ENCODE results near the gene INTS6. TPM values are rescaled to one million over a fixed set of nuclear protein-coding genes. Genes with fewer than 3 reads are reported as not detected.

INTS6 gene
- total and polyA plus RNA-seq, 2 experiments from 2014 or later, result 18.2 to 59.4 TPM

DNA sequence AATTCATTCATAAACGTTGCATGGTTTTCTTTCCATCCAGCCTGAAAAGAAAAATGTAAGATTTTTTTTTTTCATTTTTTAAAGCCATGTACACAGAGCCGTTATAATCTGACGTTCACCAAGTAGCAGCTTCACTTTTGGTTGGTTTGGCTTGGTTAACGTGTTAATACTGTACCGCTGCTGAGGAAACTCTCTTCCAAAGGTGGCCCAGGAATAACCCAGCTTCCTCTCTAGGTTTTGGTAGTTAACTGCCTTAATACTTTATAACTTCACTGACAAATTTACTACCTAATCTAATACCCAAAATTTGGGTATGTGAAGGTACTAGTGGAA, 1.7 kb downstream of the INTS6 start:
- Histone ChIP-seq H3K4me1 (ENCODE audit: insufficient read depth) (peaks cover 26% of the 10 kb centered on the region), H3F3A (ENCODE audit: insufficient read depth) (peaks cover 23% of the 10 kb centered on the region), H3K36me3 (ENCODE audit: low read depth) (peaks cover 23% of the 10 kb centered on the region), H3K79me2 (ENCODE audit: insufficient read depth) (peaks cover 64% of the 10 kb centered on the region), H3K9me3 (ENCODE audit: low read depth) (no peaks in the 10 kb centered on the region), H3K4me2 (ENCODE audit: unreplicated experiment) (peak overlapping the region; percentile 96), H3K9me2 (ENCODE audit: insufficient read depth) (no peaks in the 10 kb centered on the region), H2AFZ (peak overlapping the region; percentile 85), H3K27ac (peak overlapping the region; percentile 93), H3K9ac (peak overlapping the region; percentile 98), H3K27me3 (replicated peaks; ENCODE audit: insufficient read depth) (no peaks in the 10 kb centered on the region), H4K20me1 (ENCODE audit: insufficient read depth) (no peaks in the 10 kb centered on the region), H3K4me3 (peak overlapping the region; percentile 87)
- TF ChIP-seq EZH2 (IDR thresholded peaks at IDR 0.05; ENCODE audit: insufficient read depth, poor library complexity, severe bottlenecking), result no peak
- no peak for TF ChIP-seq EZH2phosphoT487 (IDR thresholded peaks at IDR 0.05; ENCODE audit: insufficient read depth, low read depth)
- in situ Hi-C loops (cut with MboI), result no loop called here
- no peak for DNase-seq
- whole genome bisulfite sequencing, 2 experiments (ENCODE audit: low coverage in 1 of 2, low lambda C conversion rate in 2 of 2, missing lambda C conversion rate in 2 of 2), result 8 to 12% methylated on average over 5 of the region's 5 CpGs

DNA sequence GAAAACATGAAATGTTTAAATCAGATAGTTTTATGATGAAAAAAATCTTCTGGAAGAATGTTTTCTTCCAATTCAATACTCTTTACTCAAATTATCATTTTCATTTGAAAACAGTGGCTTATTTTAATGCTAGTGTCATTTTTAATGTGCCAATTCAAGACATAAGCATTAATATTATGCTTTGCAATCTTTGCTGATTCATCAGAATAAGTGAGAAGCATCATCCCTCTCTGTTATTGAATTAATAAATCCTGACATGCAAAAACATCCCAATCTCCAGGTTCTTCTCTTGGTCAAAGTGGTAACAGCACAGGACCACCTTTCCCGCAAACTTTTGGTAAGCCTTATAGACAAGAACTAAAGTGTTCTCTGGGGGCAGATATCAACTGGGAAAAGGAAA, 3.8 kb downstream of the INTS6 start:
- Histone ChIP-seq H3K79me2 (ENCODE audit: insufficient read depth) (peaks cover 59% of the 10 kb centered on the region), H3K36me3 (ENCODE audit: low read depth) (peaks cover 23% of the 10 kb centered on the region), H3K4me1 (ENCODE audit: insufficient read depth) (peaks cover 20% of the 10 kb centered on the region), H2AFZ (no peak overlapping the region), H3K4me3 (no peak overlapping the region), H3F3A (ENCODE audit: insufficient read depth) (peaks cover 30% of the 10 kb centered on the region), H3K4me2 (ENCODE audit: unreplicated experiment) (peak overlapping the region; percentile 96), H3K9me3 (ENCODE audit: low read depth) (no peaks in the 10 kb centered on the region), H3K9me2 (ENCODE audit: insufficient read depth) (no peaks in the 10 kb centered on the region), H3K9ac (peak overlapping the region; percentile 98; the same call in 1 of the 2 replicates), H3K27ac (no peak overlapping the region), H3K27me3 (replicated peaks; ENCODE audit: insufficient read depth) (no peaks in the 10 kb centered on the region), H4K20me1 (ENCODE audit: insufficient read depth) (no peaks in the 10 kb centered on the region)
- in situ Hi-C loops (cut with MboI), result loop anchor here (10.0 to 25.0 kb wide), 2 partner anchors 286 to 688 kb away; partner anchors contain the start of gene NEK5
- 96 to 100% methylated on average over 1 of the region's 1 CpG for WGBS, 2 experiments (ENCODE audit: low coverage in 1 of 2, low lambda C conversion rate in 2 of 2, missing lambda C conversion rate in 2 of 2)
- TF ChIP-seq EZH2phosphoT487 (IDR thresholded peaks at IDR 0.05; ENCODE audit: insufficient read depth, low read depth), result no peak
- no peak for TF ChIP-seq EZH2 (IDR thresholded peaks at IDR 0.05; ENCODE audit: insufficient read depth, poor library complexity, severe bottlenecking)
- DNase-seq, result no peak

DNA sequence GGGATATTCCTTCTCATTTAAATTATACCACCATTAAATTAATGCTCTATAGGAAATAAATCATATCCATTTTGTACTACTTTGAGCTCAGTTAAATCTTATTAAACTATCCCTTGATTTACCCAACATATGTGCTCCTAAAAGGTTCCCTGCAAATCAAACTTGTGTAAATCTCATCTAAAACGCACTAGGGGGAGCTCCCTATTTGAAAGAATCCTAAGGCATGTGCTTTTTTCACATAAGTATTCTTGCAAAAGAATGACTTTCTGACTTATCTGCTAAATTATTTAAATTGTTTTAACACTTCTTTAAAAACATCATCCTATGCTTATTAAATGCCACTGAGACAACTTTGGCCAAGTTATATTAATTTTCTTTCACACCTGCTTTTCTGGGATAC, 7.9 kb downstream of the INTS6 start:
- DNase-seq, result peak; percentile 67
- peaks cover 8% of the 10 kb centered on the region; the same call in 1 of the 2 replicates for H3K4me1 ChIP-seq (ENCODE audit: insufficient read depth)
- no peaks in the 10 kb centered on the region for H4K20me1 ChIP-seq (ENCODE audit: insufficient read depth)
- H3K9me2 ChIP-seq (ENCODE audit: insufficient read depth), result no peaks in the 10 kb centered on the region
- in situ Hi-C loops (cut with MboI), result loop anchor here (10.0 to 25.0 kb wide), 2 partner anchors 290 to 692 kb away; partner anchors contain the start of gene NEK5
- H3F3A ChIP-seq (ENCODE audit: insufficient read depth), result peaks cover 27% of the 10 kb centered on the region
- H3K4me2 ChIP-seq (ENCODE audit: unreplicated experiment), result no peak overlapping the region
- 27% methylated on average over 1 of the region's 1 CpG for WGBS, 2 experiments (ENCODE audit: low coverage in 1 of 2, low lambda C conversion rate in 2 of 2, missing lambda C conversion rate in 2 of 2)
- no peak overlapping the region for H3K27ac ChIP-seq
- TF ChIP-seq EZH2 (IDR thresholded peaks at IDR 0.05; ENCODE audit: insufficient read depth, poor library complexity, severe bottlenecking) (no peak), EZH2phosphoT487 (IDR thresholded peaks at IDR 0.05; ENCODE audit: insufficient read depth, low read depth) (no peak)
- no peak overlapping the region for H2AFZ ChIP-seq
- no peak overlapping the region for H3K4me3 ChIP-seq
- peaks cover 64% of the 10 kb centered on the region for H3K79me2 ChIP-seq (ENCODE audit: insufficient read depth)
- H3K36me3 ChIP-seq (ENCODE audit: low read depth), result peaks cover 12% of the 10 kb centered on the region
- no peaks in the 10 kb centered on the region for H3K27me3 ChIP-seq (replicated peaks; ENCODE audit: insufficient read depth)
- H3K9me3 ChIP-seq (ENCODE audit: low read depth), result no peaks in the 10 kb centered on the region
- no peak overlapping the region for H3K9ac ChIP-seq

DNA sequence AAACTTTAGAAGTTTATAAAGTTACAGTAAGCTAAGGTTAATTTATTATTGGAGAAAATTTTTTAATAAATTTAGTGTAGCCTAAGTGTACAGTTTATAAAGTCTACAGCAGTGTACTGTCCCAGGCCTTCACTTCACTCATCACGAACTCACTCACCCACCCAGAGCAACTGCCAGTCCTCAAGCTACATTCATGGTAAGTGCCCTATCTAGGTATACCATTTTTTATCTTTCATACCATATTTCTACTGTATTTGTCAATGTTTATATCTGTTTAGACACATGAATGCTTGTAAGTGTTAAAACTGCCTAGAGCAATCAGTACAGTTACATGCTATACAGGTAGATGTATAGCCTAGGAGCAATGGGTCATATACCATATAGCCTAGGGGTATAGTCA, 12.5 kb downstream of the INTS6 start:
- peaks cover 26% of the 10 kb centered on the region; the same call in 1 of the 2 replicates for H3F3A ChIP-seq (ENCODE audit: insufficient read depth)
- H3K27ac ChIP-seq, result no peak overlapping the region
- DNase-seq, result no peak
- no peak overlapping the region for H2AFZ ChIP-seq
- H3K36me3 ChIP-seq (ENCODE audit: low read depth), result no peaks in the 10 kb centered on the region; the same call in 1 of the 2 replicates
- no peaks in the 10 kb centered on the region for H3K9me3 ChIP-seq (ENCODE audit: low read depth)
- in situ Hi-C loops (cut with MboI), result loop anchor here (10.0 to 25.0 kb wide), 2 partner anchors 294 to 697 kb away; partner anchors contain the start of gene NEK5
- H3K79me2 ChIP-seq (ENCODE audit: insufficient read depth), result peaks cover 56% of the 10 kb centered on the region
- no peaks in the 10 kb centered on the region for H3K27me3 ChIP-seq (replicated peaks; ENCODE audit: insufficient read depth)
- no peaks in the 10 kb centered on the region for H3K4me1 ChIP-seq (ENCODE audit: insufficient read depth)
- WGBS, 2 experiments (ENCODE audit: low coverage in 1 of 2, low lambda C conversion rate in 2 of 2, missing lambda C conversion rate in 2 of 2), result 94 to 97% methylated on average over 1 of the region's 1 CpG
- H3K9me2 ChIP-seq (ENCODE audit: insufficient read depth), result no peaks in the 10 kb centered on the region
- no peaks in the 10 kb centered on the region for H4K20me1 ChIP-seq (ENCODE audit: insufficient read depth)
- TF ChIP-seq EZH2phosphoT487 (IDR thresholded peaks at IDR 0.05; ENCODE audit: insufficient read depth, low read depth) (no peak), EZH2 (IDR thresholded peaks at IDR 0.05; ENCODE audit: insufficient read depth, poor library complexity, severe bottlenecking) (no peak)
- H3K4me2 ChIP-seq (ENCODE audit: unreplicated experiment), result no peak overlapping the region
- H3K9ac ChIP-seq, result no peak overlapping the region
- H3K4me3 ChIP-seq, result no peak overlapping the region
